ENCODE results near the gene KAZN. TPM values are rescaled to one million over a fixed set of nuclear protein-coding genes. Genes with fewer than 3 reads are reported as not detected.

Gene KAZN
- total RNA-seq, 1 donor from 2014 or later: 5.7 TPM

- no peak for DNase-seq (ENCODE audit: low read depth)
- TF ChIP-seq CTCF (conservative IDR thresholded peaks at IDR 0.05; ENCODE audit: low read depth, low read length): no peak
- H3K4me3 ChIP-seq (ENCODE audit: low read depth, low read length): no peak overlapping the region
These were observed 283.5 kb downstream of the KAZN start for GRCh38 chr1:14881775-14882672.

GRCh38 chr1:14884614-14885175 is 286.2 kb downstream of the KAZN start:
- TF ChIP-seq CTCF (conservative IDR thresholded peaks at IDR 0.05; ENCODE audit: low read depth, low read length): no peak
- H3K4me3 ChIP-seq (ENCODE audit: low read depth, low read length): no peak overlapping the region
- DNase-seq (ENCODE audit: low read depth): no peak

- no peak overlapping the region for H3K4me3 ChIP-seq (ENCODE audit: low read depth, low read length)
- no peak for DNase-seq (ENCODE audit: low read depth)
- TF ChIP-seq CTCF (conservative IDR thresholded peaks at IDR 0.05; ENCODE audit: low read depth, low read length): no peak
These were observed 288.6 kb downstream of the KAZN start for GRCh38 chr1:14887044-14887566.

- TF ChIP-seq CTCF (conservative IDR thresholded peaks at IDR 0.05; ENCODE audit: low read depth, low read length): no peak
- no peak overlapping the region for H3K4me3 ChIP-seq (ENCODE audit: low read depth, low read length)
- DNase-seq (ENCODE audit: low read depth): no peak
These were observed 289.4 kb downstream of the KAZN start for GRCh38 chr1:14887764-14888350.

- no peak for TF ChIP-seq CTCF (conservative IDR thresholded peaks at IDR 0.05; ENCODE audit: low read depth, low read length)
- DNase-seq (ENCODE audit: low read depth): no peak
- no peak overlapping the region for H3K4me3 ChIP-seq (ENCODE audit: low read depth, low read length)
These were observed 289.9 kb downstream of the KAZN start for GRCh38 chr1:14888374-14888773.

- no peak for TF ChIP-seq CTCF (conservative IDR thresholded peaks at IDR 0.05; ENCODE audit: low read depth, low read length)
- no peak for DNase-seq (ENCODE audit: low read depth)
- no peak overlapping the region for H3K4me3 ChIP-seq (ENCODE audit: low read depth, low read length)
These were observed 291.4 kb downstream of the KAZN start for GRCh38 chr1:14889825-14890440.

Measured in epithelial cell of proximal tubule (primary cell).